SK-N-SH (cell line): ENCODE measurements around the gene ADD2. TPM values are rescaled to one million over a fixed set of nuclear protein-coding genes. Genes with fewer than 3 reads are reported as not detected.

Experiments
- CTCF ChIA-PET: fragments of 300-600, 350-600 bp; formaldehyde crosslinking; extraction: SDS; loops from one replicate; lab custom pipeline; 2021; lab: Yijun Ruan, JAX
- POLR2A ChIA-PET: fragments of 350-600 bp; sonication (Branson Sonifier 250); formaldehyde crosslinking; extraction: SDS; loops from one replicate; lab custom pipeline; 2020; ENCODE audit warnings: antibody characterized with exemption, inconsistent platforms; lab: Yijun Ruan, JAX
- DNase-seq: peaks from one replicate; pipeline ENCODE4 v3.0.0; 2012
- H2AFZ ChIP-seq: fragments of 200-600 bp; sonication (generic); 2 replicates; pipeline ENCODE4 v1.8.1; 2016; ENCODE audit warnings: antibody characterized with exemption, mild to moderate bottlenecking, low read depth
- H3F3A ChIP-seq: fragments of 200-600 bp; sonication (generic); replicated peaks from 2 replicates; pipeline ENCODE3; 2016; ENCODE audit warnings: antibody characterized with exemption, mild to moderate bottlenecking; ENCODE audit not compliant: insufficient read depth
- H3K27ac ChIP-seq, 2 experiments: fragments of 200-500 bp in 1 of 2; fragments of 200-600 bp in 1 of 2; sonication (Bioruptor generic) in 1 of 2; sonication (generic), shearing (Covaris generic) in 1 of 2; 2 replicates each; pipeline versions ENCODE4 v1.5.1 to v1.6.1; 2014 to 2016; ENCODE audit warnings: low read depth in 2 of 2, inconsistent platforms in 1 of 2, low read length in 1 of 2, mild to moderate bottlenecking in 1 of 2, mixed read lengths in 1 of 2
- H3K27me3 ChIP-seq: fragments of 200-600 bp; sonication (generic), shearing (Covaris generic); 2 replicates; pipeline ENCODE4 v1.6.1; 2016; ENCODE audit warnings: mixed run types; ENCODE audit not compliant: insufficient read depth
- H3K36me3 ChIP-seq, 2 experiments: fragments of 200-500 bp in 1 of 2; fragments of 200-600 bp in 1 of 2; sonication (Bioruptor generic) in 1 of 2; sonication (generic) in 1 of 2; replicated peaks in 1 of 2; 2 replicates each; pipeline versions ENCODE3 to v1.5.1; 2014 to 2016; ENCODE audit warnings: low read length in 1 of 2, mild to moderate bottlenecking in 1 of 2; ENCODE audit not compliant: insufficient read depth in 2 of 2, control insufficient read depth in 1 of 2
- H3K4me1 ChIP-seq, 2 experiments: fragments of 200-500 bp in 1 of 2; fragments of 200-600 bp in 1 of 2; sonication (Bioruptor generic) in 1 of 2; sonication (generic), shearing (Covaris generic) in 1 of 2; 2 replicates each; pipeline versions ENCODE4 v1.5.1 to v1.6.1; 2014 to 2016; ENCODE audit warnings: low read depth in 1 of 2, low read length in 1 of 2, mixed run types in 1 of 2; ENCODE audit not compliant: insufficient read depth in 2 of 2, control insufficient read depth in 1 of 2
- H3K4me2 ChIP-seq: fragments of 200-600 bp; sonication (generic), shearing (Covaris generic); 2 replicates; pipeline ENCODE4 v1.6.1; 2017; ENCODE audit warnings: mixed run types
- H3K4me3 ChIP-seq, 2 experiments: fragments of 200-500 bp in 1 of 2; fragments of 200-600 bp in 1 of 2; sonication (Bioruptor generic) in 1 of 2; sonication (generic), shearing (Covaris generic) in 1 of 2; 2 replicates each; pipeline versions ENCODE4 v1.5.1 to v1.8.1; 2014 to 2016; ENCODE audit warnings: low read depth in 2 of 2, inconsistent platforms in 1 of 2, low read length in 1 of 2, mild to moderate bottlenecking in 1 of 2, mixed read lengths in 1 of 2, moderate library complexity in 1 of 2
- H3K79me2 ChIP-seq: fragments of 200-600 bp; sonication (generic); 2 replicates; pipeline ENCODE4 v1.8.1; 2017; ENCODE audit warnings: mild to moderate bottlenecking; ENCODE audit not compliant: insufficient read depth
- H3K9ac ChIP-seq: fragments of 200-600 bp; sonication (generic); 2 replicates; pipeline ENCODE4 v1.6.1; 2017; ENCODE audit warnings: mixed run types
- H3K9me2 ChIP-seq: fragments of 200-600 bp; sonication (generic); 2 replicates; pipeline ENCODE4 v1.6.1; 2017; ENCODE audit warnings: mixed run types
- H3K9me3 ChIP-seq: fragments of 200-600 bp; sonication (generic); 2 replicates; pipeline ENCODE4 v1.6.1; 2017; ENCODE audit warnings: mixed run types, mild to moderate bottlenecking, moderate library complexity
- H4K20me1 ChIP-seq: fragments of 200-600 bp; sonication (generic); 2 replicates; pipeline ENCODE4 v1.6.1; 2017; ENCODE audit warnings: mild to moderate bottlenecking, mixed run types; ENCODE audit not compliant: insufficient read depth
- CHD2 ChIP-seq: fragments of 150-350 bp; IDR thresholded peaks from 2 replicates; pipeline ENCODE4 v1.6.1; 2018; ENCODE audit warnings: low read length; ENCODE audit not compliant: partially characterized antibody
- NRF1 ChIP-seq: IDR thresholded peaks from 2 replicates; pipeline ENCODE4 v1.6.1; 2012; ENCODE audit warnings: low read depth, mild to moderate bottlenecking, low read length
- REST ChIP-seq: IDR thresholded peaks from 2 replicates; pipeline ENCODE4 v1.6.1; 2012; ENCODE audit warnings: mild to moderate bottlenecking, low read depth, low read length, moderate library complexity
- SIN3A ChIP-seq: IDR thresholded peaks from 2 replicates; pipeline ENCODE4 v1.6.1; 2012; ENCODE audit warnings: low read depth, mild to moderate bottlenecking, low read length, moderate library complexity, borderline replicate concordance
- TAF1 ChIP-seq: IDR thresholded peaks from 2 replicates; pipeline ENCODE4 v1.6.1; 2012; ENCODE audit warnings: low read depth, mild to moderate bottlenecking, low read length, moderate library complexity, borderline replicate concordance
- TEAD4 ChIP-seq: IDR thresholded peaks from 2 replicates; pipeline ENCODE4 v1.4.0; 2012; ENCODE audit warnings: mild to moderate bottlenecking, borderline replicate concordance; ENCODE audit not compliant: insufficient read depth
- YY1 ChIP-seq: IDR thresholded peaks from 2 replicates; pipeline ENCODE4 v1.4.0; 2012; ENCODE audit warnings: low read depth, mild to moderate bottlenecking
- WGBS: methylation state at CpG from one replicate; pipeline ENCODE4 v1.1.6; 2017; ENCODE audit warnings: low lambda C conversion rate; 5-methylcytosine and 5-hydroxymethylcytosine counted together
- polyA plus RNA-seq, 3 experiments: library from polyadenylated mRNA; depleted of rRNA; stranded (reverse); fragments of >200 nt; gene quantifications; 2 replicates each; pipeline ENCODE4 v1.2.3, GENCODE V29; 2012

The ADD2 gene
- polyA plus RNA-seq, 1 of the 3 experiments (the other 2 are of a cell fraction): 0.30 TPM

- no peaks in the 10 kb centered on the region for H3K9me3 ChIP-seq
- peaks cover 0 to 2% of the 10 kb centered on the region in 2 experiments; a peak in 1 of 4 replicates for H3K4me1 ChIP-seq
- CTCF ChIA-PET: interaction anchor here (1.5 to 1.8 kb wide), 2 partner anchors 11 to 370 kb away, joined by 4 to 6 read pairs; partner anchors contain the start of gene FAM136A
- POLR2A ChIA-PET: no interaction called here
- no peak overlapping the region for H2AFZ ChIP-seq
- no peak overlapping the region for H3K4me2 ChIP-seq
- no peak for DNase-seq
- H3K27me3 ChIP-seq: no peaks in the 10 kb centered on the region
- H3K36me3 ChIP-seq: no peaks in the 10 kb centered on the region
- no peak overlapping the region for H3K27ac ChIP-seq
- H3K9me2 ChIP-seq: no peaks in the 10 kb centered on the region
- no peaks in the 10 kb centered on the region for H3K79me2 ChIP-seq
- no peaks in the 10 kb centered on the region for H4K20me1 ChIP-seq
- TF ChIP-seq YY1 (no peak), TEAD4 (no peak), TAF1 (no peak), NRF1 (no peak), CHD2 (no peak)
- no peak overlapping the region for H3K4me3 ChIP-seq
- no peak overlapping the region for H3K9ac ChIP-seq
- 73% methylated on average over 7 of the region's 7 CpGs for WGBS
- H3F3A ChIP-seq: no peaks in the 10 kb centered on the region
Observed at GRCh38 chr2:70671092-70671675, 96.8 kb downstream of the ADD2 start.

- Histone ChIP-seq H2AFZ (no peak overlapping the region), H3K36me3 (no peaks in the 10 kb centered on the region), H3K27me3 (no peaks in the 10 kb centered on the region), H3F3A (no peaks in the 10 kb centered on the region), H3K27ac (no peak overlapping the region; a peak in 1 of 4 replicates), H3K9me3 (no peaks in the 10 kb centered on the region), H3K9me2 (no peaks in the 10 kb centered on the region), H3K9ac (no peak overlapping the region), H3K4me1 (peaks cover 0 to 2% of the 10 kb centered on the region in 2 experiments; a peak in 1 of 4 replicates), H3K4me2 (no peak overlapping the region), H3K4me3 (no peak overlapping the region), H4K20me1 (no peaks in the 10 kb centered on the region), H3K79me2 (no peaks in the 10 kb centered on the region)
- no peak for DNase-seq
- ChIA-PET POLR2A (interaction anchor here (1.1 kb wide), 1 partner anchor 15 kb away, joined by 6 read pairs; no protein-coding TSS in a partner anchor), CTCF (interaction anchor here (0.6 to 1.8 kb wide), 5 partner anchors 10 to 369 kb away, joined by 3 to 8 read pairs (median 4); partner anchors contain the start of genes ADD2 and FAM136A)
- WGBS: 47% methylated on average over 2 of the region's 3 CpGs
- TF ChIP-seq TAF1: no peak
- no peak for TF ChIP-seq SIN3A
- TF ChIP-seq REST: no peak
Observed at GRCh38 chr2:70670626-70671025, 97.4 kb downstream of the ADD2 start.
